ENCODE results near the gene SPOCD1.

The SPOCD1 gene

DNA sequence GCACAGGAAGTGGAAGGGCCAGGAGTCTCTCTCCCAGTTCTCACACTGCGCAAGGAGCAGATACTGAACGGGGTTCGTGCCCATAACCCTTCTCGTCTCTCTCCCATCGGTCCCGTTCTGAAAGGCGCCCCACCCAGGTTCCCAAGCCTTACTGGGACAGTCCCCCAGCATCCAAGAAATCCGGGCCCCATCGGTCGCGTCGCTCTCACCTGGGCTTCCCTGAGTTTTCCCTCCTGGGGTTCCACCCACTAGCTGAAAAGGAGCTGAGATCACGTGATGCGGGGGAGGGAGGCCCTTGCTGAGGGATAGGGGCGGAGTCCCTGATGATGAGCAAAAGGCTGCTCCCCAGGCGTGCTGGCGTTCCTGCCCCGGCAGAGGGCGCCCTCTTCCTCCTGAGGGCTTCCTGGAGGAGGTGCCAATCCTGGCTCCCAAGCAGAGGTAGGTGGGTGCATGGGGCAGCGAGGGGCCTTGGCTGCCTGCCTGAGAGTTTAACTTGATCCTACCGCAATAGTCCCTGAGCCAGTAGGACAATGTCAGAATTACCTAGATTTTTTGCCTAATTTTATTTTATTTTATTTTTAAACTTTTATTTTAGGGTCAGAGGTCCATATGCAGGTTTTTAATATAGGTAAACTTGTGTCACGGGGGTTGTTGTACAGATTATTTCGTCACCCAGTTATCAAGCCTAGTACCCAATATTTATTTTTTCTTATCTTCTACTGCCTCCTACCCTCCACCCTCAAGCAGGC is at the start of gene SPOCD1:
SPOCD1 (minus strand) TSS at position 271 of the 749 bp plus-strand sequence. CDS start 689 bp downstream, outside the sequence.
- DNase-seq (ENCODE audit: low spot score) = peak; percentile 94

DNA sequence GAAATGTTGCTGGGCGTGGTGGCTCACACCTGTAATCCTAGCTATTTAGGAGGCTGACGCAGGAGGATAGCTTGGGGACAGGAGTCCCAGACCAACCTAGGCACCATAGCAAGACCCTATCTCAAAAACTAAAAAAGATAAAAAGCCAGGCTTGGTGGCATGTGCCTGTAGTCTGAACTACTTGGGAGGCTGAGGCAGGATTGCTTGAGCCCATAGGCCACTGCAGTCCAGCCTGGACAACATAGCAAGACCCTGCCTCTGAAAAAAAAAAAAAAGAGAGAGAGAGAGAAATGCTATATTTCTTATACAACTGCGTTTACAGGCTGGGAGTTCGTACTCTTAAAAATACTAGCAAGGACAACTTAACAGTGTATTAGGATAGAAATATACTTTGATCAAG is 46.2 kb upstream of the SPOCD1 start:
- DNase-seq (ENCODE audit: low spot score) = no peak

DNA sequence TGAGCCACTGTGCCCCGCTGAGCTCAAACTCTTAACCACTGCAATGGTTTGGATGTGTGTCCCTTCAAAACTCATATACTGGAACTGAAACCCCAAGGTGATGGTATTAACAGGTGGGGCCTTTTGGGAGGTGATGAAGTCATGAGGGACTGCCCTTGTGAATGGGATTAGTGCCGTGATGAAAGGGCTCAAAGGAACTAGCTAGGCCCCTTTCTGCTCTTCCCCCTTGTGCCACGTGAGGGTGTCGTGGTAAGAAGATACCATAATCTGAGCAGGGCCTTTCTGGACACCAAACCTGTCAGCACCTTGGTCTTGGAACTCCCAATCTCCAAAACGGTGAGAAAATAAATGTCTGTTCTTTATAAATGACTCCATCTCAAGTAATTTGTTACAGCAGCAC is 45.5 kb upstream of the SPOCD1 start:
- DNase-seq (ENCODE audit: low spot score) = no peak

GRCh38 chr1:31860581-31860980 is 44.8 kb upstream of the SPOCD1 start:
- DNase-seq (ENCODE audit: low spot score) = no peak

DNA sequence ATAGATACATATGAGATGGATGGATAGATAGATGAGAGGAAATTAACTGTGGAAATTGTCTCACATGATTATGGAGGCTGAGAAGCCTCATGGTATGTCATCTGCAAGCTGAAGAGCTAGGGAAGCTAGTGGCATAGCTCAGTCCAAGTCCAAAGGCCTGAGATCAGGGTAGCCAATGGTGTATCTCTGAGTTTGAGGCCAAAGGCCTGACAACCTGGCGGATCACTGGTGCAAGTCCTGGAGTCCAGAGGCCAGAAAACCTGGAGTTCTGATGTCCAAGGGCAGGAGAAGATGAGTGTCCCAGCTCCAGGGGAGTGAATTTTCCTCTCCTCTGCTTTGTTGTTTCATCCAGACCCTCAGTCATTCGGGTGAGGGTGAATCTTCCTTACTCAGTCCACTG is 43.9 kb upstream of the SPOCD1 start:
- DNase-seq (ENCODE audit: low spot score) = no peak

- DNase-seq (ENCODE audit: low spot score) = no peak
Observed at GRCh38 chr1:31859044-31859443, 43.2 kb upstream of the SPOCD1 start.

GRCh38 chr1:31857863-31858262 is 42.0 kb upstream of the SPOCD1 start:
- no peak for DNase-seq (ENCODE audit: low spot score)

- no peak for DNase-seq (ENCODE audit: low spot score)
Observed at GRCh38 chr1:31856140-31856539, 40.3 kb upstream of the SPOCD1 start.

DNA sequence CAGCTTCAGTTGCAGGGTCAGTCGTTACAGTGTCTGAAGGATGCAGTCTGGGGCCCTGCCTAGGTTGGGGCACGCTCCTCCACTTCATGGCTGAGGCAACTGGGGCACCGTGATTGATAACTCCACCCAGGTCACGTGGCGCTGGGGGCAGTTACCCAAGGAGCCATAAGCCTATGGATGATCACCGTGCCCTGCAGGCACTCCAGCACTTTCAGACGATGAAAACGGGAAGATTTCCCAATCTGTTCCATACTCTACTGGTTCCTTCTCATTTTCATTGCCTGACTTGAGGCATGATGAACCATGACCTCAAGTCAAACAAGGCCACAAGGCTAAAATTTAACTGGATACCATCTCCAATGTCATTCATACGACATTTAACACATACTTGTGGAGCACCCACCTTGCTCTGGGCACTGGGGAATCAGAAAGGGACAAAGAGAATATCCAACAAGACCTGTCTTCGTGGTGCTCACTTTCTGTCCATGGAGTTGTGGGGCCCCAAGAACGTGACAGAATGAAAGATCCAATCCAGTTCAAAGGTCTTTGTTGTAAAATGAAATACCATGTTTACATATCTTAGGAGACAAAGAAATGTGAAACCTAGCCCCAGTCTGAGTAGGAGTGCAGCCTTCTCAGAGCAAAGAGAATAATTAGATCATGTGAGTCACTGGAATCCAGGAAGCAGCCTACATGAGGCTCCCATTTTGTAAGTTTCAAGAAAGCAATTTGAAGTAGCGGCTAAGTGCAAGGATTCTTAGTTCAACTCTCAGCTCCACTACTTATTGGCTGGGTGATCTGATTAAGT is 39.4 kb upstream of the SPOCD1 start:
- DNase-seq (ENCODE audit: low spot score) = peak; percentile 57

GRCh38 chr1:31849653-31850052 is 33.8 kb upstream of the SPOCD1 start:
- DNase-seq (ENCODE audit: low spot score) = no peak

- no peak for DNase-seq (ENCODE audit: low spot score)
Observed at GRCh38 chr1:31848381-31848897, 32.6 kb upstream of the SPOCD1 start.

DNA sequence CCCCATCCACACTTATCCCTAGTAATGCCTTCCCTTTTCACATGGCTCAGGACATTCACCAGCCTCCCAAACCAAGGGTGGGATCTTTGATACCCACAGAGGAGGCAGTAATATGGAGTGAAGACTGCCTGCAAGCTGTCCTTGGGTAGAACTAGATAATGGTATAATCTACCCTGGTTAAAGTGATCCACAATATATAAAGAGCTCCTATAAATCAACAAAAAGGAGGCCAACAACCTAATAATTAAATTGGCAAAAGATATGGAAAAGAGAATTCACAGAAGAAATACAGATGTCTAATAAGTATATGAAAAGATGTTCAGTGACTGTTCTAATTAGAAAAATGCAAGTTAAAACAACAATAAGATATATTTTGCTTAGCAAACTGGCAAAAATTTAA is 30.7 kb upstream of the SPOCD1 start:
- no peak for DNase-seq (ENCODE audit: low spot score)

DNA sequence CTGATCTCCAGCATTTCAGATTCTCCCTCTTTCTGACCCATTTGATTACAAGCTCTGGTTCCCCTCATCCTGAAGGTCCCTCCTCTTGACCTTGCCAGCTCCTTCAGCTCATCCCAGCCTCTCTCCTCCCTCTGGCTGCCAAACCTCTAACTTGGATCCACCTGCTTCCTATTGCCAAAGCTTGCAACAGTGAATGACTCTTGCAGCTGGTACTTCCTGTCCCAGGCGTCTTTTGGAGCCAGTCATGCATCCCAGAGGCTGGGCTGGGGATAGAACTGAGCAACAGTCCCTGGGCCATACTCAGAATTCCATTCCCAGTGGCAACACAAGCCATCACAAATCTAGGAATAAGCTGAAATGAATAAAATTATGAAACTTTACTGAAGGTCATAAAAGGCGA is 27.7 kb upstream of the SPOCD1 start:
- DNase-seq (ENCODE audit: low spot score) = peak; percentile 95

GRCh38 chr1:31839662-31840343 is 24.0 kb upstream of the SPOCD1 start:
- no peak for DNase-seq (ENCODE audit: low spot score)

- no peak for DNase-seq (ENCODE audit: low spot score)
Observed at GRCh38 chr1:31837451-31838158, 21.8 kb upstream of the SPOCD1 start.

DNA sequence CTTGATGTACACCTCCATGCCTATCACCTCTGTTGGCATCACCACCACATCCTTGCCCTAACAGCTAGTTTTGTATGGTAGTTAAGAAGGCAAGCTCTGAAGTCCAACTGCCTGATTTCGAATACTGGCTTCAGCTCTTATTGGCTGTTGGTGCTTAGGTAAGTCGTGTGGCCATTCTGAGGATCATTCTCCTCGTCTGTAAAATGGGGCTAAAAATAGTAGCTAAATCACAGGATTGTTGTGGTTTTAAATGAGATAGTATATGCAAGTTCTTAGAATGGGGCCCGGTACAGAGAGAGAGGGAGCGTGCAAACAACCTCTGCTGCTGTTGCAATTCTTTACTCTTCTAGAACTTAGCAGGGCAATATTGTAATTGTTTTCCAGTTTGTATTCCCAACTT is 20.8 kb upstream of the SPOCD1 start:
- no peak for DNase-seq (ENCODE audit: low spot score)

GRCh38 chr1:31835415-31835814 is 19.6 kb upstream of the SPOCD1 start:
- no peak for DNase-seq (ENCODE audit: low spot score)

GRCh38 chr1:31834501-31834900 is 18.7 kb upstream of the SPOCD1 start:
- no peak for DNase-seq (ENCODE audit: low spot score)

- peak; percentile 81 for DNase-seq (ENCODE audit: low spot score)
Observed at GRCh38 chr1:31831397-31832378, 15.9 kb upstream of the SPOCD1 start.

DNA sequence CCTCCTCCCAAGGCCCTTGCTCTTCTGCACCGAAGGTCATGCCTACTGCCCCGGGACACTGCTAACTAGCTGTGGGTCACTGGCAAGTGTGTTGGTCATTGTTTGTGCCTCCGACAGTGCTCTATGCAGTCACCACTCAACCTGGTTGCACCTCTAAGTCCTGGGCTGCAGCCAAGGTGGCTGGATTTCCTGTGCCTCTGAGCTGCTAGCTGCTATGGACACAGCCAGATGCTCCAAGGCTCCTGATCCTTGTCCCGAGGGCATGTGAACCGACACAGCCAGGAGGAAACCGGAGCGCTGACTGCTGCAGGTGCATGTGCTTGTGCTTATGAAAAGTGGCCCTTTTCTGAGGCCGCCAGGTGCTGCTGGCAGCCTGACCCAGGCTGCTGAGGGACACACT is 14.7 kb upstream of the SPOCD1 start:
- DNase-seq (ENCODE audit: low spot score) = no peak

- DNase-seq (ENCODE audit: low spot score) = no peak
Observed at GRCh38 chr1:31830065-31830464, 14.2 kb upstream of the SPOCD1 start.
